ENCODE data around the gene EPYC. TPM values are rescaled to one million over a fixed set of nuclear protein-coding genes. Genes with fewer than 3 reads are reported as not detected.
A peak's percentile ranks its signal among the peaks of the same experiment; 100 is the strongest.

Gene EPYC
- total RNA-seq, 1 donor from 2014 or later = 0.39 TPM

DNA sequence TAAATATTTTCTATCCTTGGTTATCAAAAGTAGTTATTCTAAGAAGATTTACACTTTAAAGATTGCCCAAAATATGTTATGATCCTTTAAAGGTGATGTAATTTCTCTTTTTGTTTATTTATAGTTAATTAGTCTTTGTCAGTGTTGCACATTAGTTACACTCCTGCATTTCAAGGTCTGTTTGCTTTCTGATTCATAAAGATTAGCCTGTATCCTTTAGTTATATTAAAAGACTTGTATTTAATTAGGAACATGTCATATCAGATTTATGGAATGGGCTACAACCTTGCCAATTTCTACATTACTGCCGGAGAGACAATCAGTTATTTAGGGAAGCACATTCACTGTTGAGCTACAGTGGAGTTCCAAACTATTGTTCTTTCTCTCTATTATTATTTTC, 3.5 kb downstream of the EPYC start:
- no peaks in the 10 kb centered on the region for H3K9me3 Mint-ChIP-seq (ENCODE audit: unreplicated experiment)
- H3K4me1 Mint-ChIP-seq (ENCODE audit: low read depth, unreplicated experiment) = peaks cover 22% of the 10 kb centered on the region
- H3K36me3 Mint-ChIP-seq (ENCODE audit: low read depth, unreplicated experiment) = no peaks in the 10 kb centered on the region
- FAIRE-seq (no peak), DNase-seq (ENCODE audit: low read depth) (no peak)
- no peak overlapping the region for H3K27ac Mint-ChIP-seq (ENCODE audit: unreplicated experiment)
- no peak overlapping the region for H3K4me2 ChIP-seq (ENCODE audit: low read length)
- no peaks in the 10 kb centered on the region for H3K36me3 ChIP-seq (ENCODE audit: insufficient read depth, low read length)
- no peak overlapping the region for H2AFZ ChIP-seq (ENCODE audit: low read depth, low read length)
- TF ChIP-seq EZH2 (IDR thresholded peaks at IDR 0.05; ENCODE audit: insufficient read depth, low read length) = no peak
- TF ChIP-seq, protein P1, sequence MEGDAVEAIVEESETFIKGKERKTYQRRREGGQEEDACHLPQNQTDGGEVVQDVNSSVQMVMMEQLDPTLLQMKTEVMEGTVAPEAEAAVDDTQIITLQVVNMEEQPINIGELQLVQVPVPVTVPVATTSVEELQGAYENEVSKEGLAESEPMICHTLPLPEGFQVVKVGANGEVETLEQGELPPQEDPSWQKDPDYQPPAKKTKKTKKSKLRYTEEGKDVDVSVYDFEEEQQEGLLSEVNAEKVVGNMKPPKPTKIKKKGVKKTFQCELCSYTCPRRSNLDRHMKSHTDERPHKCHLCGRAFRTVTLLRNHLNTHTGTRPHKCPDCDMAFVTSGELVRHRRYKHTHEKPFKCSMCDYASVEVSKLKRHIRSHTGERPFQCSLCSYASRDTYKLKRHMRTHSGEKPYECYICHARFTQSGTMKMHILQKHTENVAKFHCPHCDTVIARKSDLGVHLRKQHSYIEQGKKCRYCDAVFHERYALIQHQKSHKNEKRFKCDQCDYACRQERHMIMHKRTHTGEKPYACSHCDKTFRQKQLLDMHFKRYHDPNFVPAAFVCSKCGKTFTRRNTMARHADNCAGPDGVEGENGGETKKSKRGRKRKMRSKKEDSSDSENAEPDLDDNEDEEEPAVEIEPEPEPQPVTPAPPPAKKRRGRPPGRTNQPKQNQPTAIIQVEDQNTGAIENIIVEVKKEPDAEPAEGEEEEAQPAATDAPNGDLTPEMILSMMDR (IDR thresholded peaks at IDR 0.05; ENCODE audit: insufficient read depth, low read depth, low read length) = no peak
- no peaks in the 10 kb centered on the region for H3K27me3 Mint-ChIP-seq (ENCODE audit: low read depth, unreplicated experiment)
- H3K9me3 ChIP-seq (ENCODE audit: insufficient read depth, low read depth, low read length) = no peaks in the 10 kb centered on the region
- H3K4me1 ChIP-seq (ENCODE audit: insufficient read depth, low read length) = no peaks in the 10 kb centered on the region
- no peak overlapping the region for H3K9ac ChIP-seq (ENCODE audit: low read length)
- H4K20me1 ChIP-seq (ENCODE audit: insufficient read depth, low read length) = no peaks in the 10 kb centered on the region
- H3K27ac ChIP-seq (ENCODE audit: low read depth, low read length) = no peak overlapping the region
- no peak overlapping the region for H3K4me3 ChIP-seq (ENCODE audit: insufficient read depth, low read depth, low read length)
- no peaks in the 10 kb centered on the region for H3K79me2 ChIP-seq (ENCODE audit: insufficient read depth, low read length)
- H3K4me3 Mint-ChIP-seq (ENCODE audit: unreplicated experiment) = no peak overlapping the region
- H3K27me3 ChIP-seq (ENCODE audit: insufficient read depth, low read length) = peaks cover 10% of the 10 kb centered on the region

DNA sequence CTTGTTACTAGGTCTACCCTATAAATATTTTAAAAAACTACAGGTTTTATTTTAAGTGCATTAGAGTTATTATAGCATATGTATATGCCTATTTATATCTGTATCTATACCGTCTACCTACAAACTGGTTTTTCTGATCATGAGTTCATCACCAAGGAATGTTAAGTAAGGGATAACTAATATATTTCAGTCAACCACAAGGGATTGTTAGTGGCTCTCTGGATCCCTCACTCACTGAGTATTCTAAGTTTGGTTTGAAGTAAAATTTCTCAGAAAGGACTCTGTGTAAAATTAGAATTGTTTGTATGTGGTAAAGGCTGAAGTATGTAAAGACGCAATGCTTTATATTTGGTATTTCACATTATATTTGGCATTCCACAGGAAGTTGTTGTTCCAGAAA, 4.8 kb downstream of the EPYC start:
- Histone ChIP-seq H3K9ac (ENCODE audit: low read length) (no peak overlapping the region), H3K9me3 (ENCODE audit: insufficient read depth, low read depth, low read length) (no peaks in the 10 kb centered on the region), H3K4me3 (ENCODE audit: insufficient read depth, low read depth, low read length) (no peak overlapping the region), H3K36me3 (ENCODE audit: insufficient read depth, low read length) (no peaks in the 10 kb centered on the region), H3K4me1 (ENCODE audit: insufficient read depth, low read length) (no peaks in the 10 kb centered on the region), H3K27ac (ENCODE audit: low read depth, low read length) (no peak overlapping the region), H2AFZ (ENCODE audit: low read depth, low read length) (no peak overlapping the region), H3K27me3 (ENCODE audit: insufficient read depth, low read length) (peaks cover 3% of the 10 kb centered on the region), H4K20me1 (ENCODE audit: insufficient read depth, low read length) (no peaks in the 10 kb centered on the region), H3K4me2 (ENCODE audit: low read length) (no peak overlapping the region), H3K79me2 (ENCODE audit: insufficient read depth, low read length) (no peaks in the 10 kb centered on the region)
- no peak for TF ChIP-seq EZH2 (IDR thresholded peaks at IDR 0.05; ENCODE audit: insufficient read depth, low read length)
- TF ChIP-seq, protein P1 (IDR thresholded peaks at IDR 0.05; ENCODE audit: insufficient read depth, low read depth, low read length) = no peak
- H3K9me3 Mint-ChIP-seq (ENCODE audit: unreplicated experiment) = no peaks in the 10 kb centered on the region
- DNase-seq (ENCODE audit: low read depth) = peak; percentile 60
- H3K4me3 Mint-ChIP-seq (ENCODE audit: unreplicated experiment) = no peak overlapping the region
- FAIRE-seq = no peak
- H3K4me1 Mint-ChIP-seq (ENCODE audit: low read depth, unreplicated experiment) = peaks cover 26% of the 10 kb centered on the region
- peak overlapping the region; percentile 92 for H3K27ac Mint-ChIP-seq (ENCODE audit: unreplicated experiment)
- no peaks in the 10 kb centered on the region for H3K36me3 Mint-ChIP-seq (ENCODE audit: low read depth, unreplicated experiment)
- H3K27me3 Mint-ChIP-seq (ENCODE audit: low read depth, unreplicated experiment) = no peaks in the 10 kb centered on the region

DNA sequence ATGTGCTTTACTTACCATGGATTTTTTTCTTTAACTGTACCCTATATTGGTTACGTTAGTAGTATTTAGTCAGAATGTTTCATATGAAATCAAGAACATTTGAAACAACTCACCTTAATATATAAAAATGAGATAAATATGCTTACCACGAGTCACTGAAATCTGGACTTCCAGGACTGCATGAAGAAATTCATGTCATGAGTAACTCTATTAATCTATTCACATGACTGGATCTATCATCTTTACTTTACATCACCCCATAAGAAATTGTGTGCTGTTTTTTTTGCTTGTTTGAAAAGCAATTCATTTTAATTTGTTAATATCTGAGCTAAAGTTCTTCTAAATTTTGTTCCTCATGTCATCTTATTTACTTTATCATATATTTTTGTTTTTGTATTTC, 5.2 kb downstream of the EPYC start:
- no peak overlapping the region for H3K9ac ChIP-seq (ENCODE audit: low read length)
- peak overlapping the region; percentile 92 for H3K27ac Mint-ChIP-seq (ENCODE audit: unreplicated experiment)

More for the DNA sequence above, 5.2 kb downstream of the EPYC start:
- no peak overlapping the region for H2AFZ ChIP-seq (ENCODE audit: low read depth, low read length)
- H3K27ac ChIP-seq (ENCODE audit: low read depth, low read length) = no peak overlapping the region
- H3K4me3 ChIP-seq (ENCODE audit: insufficient read depth, low read depth, low read length) = no peak overlapping the region
- H3K79me2 ChIP-seq (ENCODE audit: insufficient read depth, low read length) = no peaks in the 10 kb centered on the region
- H3K27me3 Mint-ChIP-seq (ENCODE audit: low read depth, unreplicated experiment) = no peaks in the 10 kb centered on the region
- H3K4me1 ChIP-seq (ENCODE audit: insufficient read depth, low read length) = no peaks in the 10 kb centered on the region
- no peak overlapping the region for H3K4me3 Mint-ChIP-seq (ENCODE audit: unreplicated experiment)
- no peaks in the 10 kb centered on the region for H3K9me3 Mint-ChIP-seq (ENCODE audit: unreplicated experiment)
- no peaks in the 10 kb centered on the region for H3K36me3 Mint-ChIP-seq (ENCODE audit: low read depth, unreplicated experiment)
- H3K9me3 ChIP-seq (ENCODE audit: insufficient read depth, low read depth, low read length) = no peaks in the 10 kb centered on the region
- H3K4me1 Mint-ChIP-seq (ENCODE audit: low read depth, unreplicated experiment) = peaks cover 28% of the 10 kb centered on the region
- DNase-seq (ENCODE audit: low read depth) (no peak), FAIRE-seq (no peak)
- no peaks in the 10 kb centered on the region for H3K27me3 ChIP-seq (ENCODE audit: insufficient read depth, low read length)
- no peaks in the 10 kb centered on the region for H3K36me3 ChIP-seq (ENCODE audit: insufficient read depth, low read length)
- no peak overlapping the region for H3K4me2 ChIP-seq (ENCODE audit: low read length)
- no peak for TF ChIP-seq EZH2 (IDR thresholded peaks at IDR 0.05; ENCODE audit: insufficient read depth, low read length)
- TF ChIP-seq, protein P1 (IDR thresholded peaks at IDR 0.05; ENCODE audit: insufficient read depth, low read depth, low read length) = no peak
- H4K20me1 ChIP-seq (ENCODE audit: insufficient read depth, low read length) = no peaks in the 10 kb centered on the region
